HCT116 (cell line): ENCODE measurements around the gene CUX1. TPM values are rescaled to one million over a fixed set of nuclear protein-coding genes. Genes with fewer than 3 reads are reported as not detected.

Experiments
- ATAC-seq: fragments of 200-7000 bp; cut with Tn5 transposase; 2 replicates; pipeline ENCODE4 v1.9.1; 2020; ENCODE audit warnings: mild to moderate bottlenecking, moderate library complexity
- BruUV-seq: library from RNA; stranded (reverse); fragments of 400-500 nt; replicated peaks from 2 replicates; lab custom pipeline; 2021; lab: Mats Ljungman, UMichigan
- CTCF ChIA-PET: fragments of 300-600 bp; sonication (Branson Sonifier 250); formaldehyde crosslinking; loops from one replicate; lab custom pipeline; 2021; ENCODE audit warnings: antibody characterized with exemption; lab: Charles Lee
- POLR2A ChIA-PET: fragments of 300-600, 350-600 bp; sonication (Branson Sonifier 250); formaldehyde crosslinking; loops from one replicate; lab custom pipeline; 2021; ENCODE audit warnings: antibody characterized with exemption; lab: Charles Lee
- RAD21 ChIA-PET, 2 experiments: fragments of 300-600 bp; sonication (Branson Sonifier 250); formaldehyde crosslinking; loops; one replicate each; lab custom pipeline; 2023; ENCODE audit warnings: low total read pairs in 2 of 2; ENCODE audit not compliant: uncharacterized antibody in 2 of 2, unreplicated experiment in 2 of 2, low non-redundant PET in 1 of 2; lab: Charles Lee
- DNase-seq: peaks from one replicate; pipeline ENCODE4 v3.0.0-alpha.2; 2010; ENCODE audit warnings: low read depth, low spot score
- H2AFZ ChIP-seq: fragments of 200-600 bp; shearing (Covaris generic), sonication (generic); 2 replicates; pipeline ENCODE4 v1.6.1; 2017; ENCODE audit warnings: low read depth, mixed run types, mixed read lengths, antibody characterized with exemption, low read length; ENCODE audit not compliant: poor library complexity, severe bottlenecking
- H3K27ac ChIP-seq: 2 replicates; pipeline ENCODE4 v1.5.1; 2012; ENCODE audit warnings: low read depth, low read length
- H3K27me3 ChIP-seq: fragments of 200-600 bp; sonication (generic); 2 replicates; pipeline ENCODE4 v1.6.1; 2016; ENCODE audit warnings: mixed run types, low read length, mixed read lengths; ENCODE audit not compliant: insufficient read depth
- H3K36me3 ChIP-seq, 2 experiments: fragments of 200-500 bp in 1 of 2; fragments of 200-600 bp in 1 of 2; sonication (Bioruptor generic) in 1 of 2; sonication (generic) in 1 of 2; 2 replicates each; pipeline versions ENCODE4 v1.5.1 to v1.6.1; 2014 to 2016; ENCODE audit warnings: low read length in 2 of 2, inconsistent platforms in 1 of 2, mixed read lengths in 1 of 2, mixed run types in 1 of 2; ENCODE audit not compliant: insufficient read depth in 2 of 2, control insufficient read depth in 1 of 2
- H3K4me1 ChIP-seq, 2 experiments: fragments of 200-600 bp in 1 of 2; sonication (generic) in 1 of 2; 2 replicates each; pipeline versions ENCODE4 v1.5.1 to v1.6.1; 2012 to 2017; ENCODE audit warnings: low read length in 2 of 2, inconsistent platforms in 1 of 2, mild to moderate bottlenecking in 1 of 2, mixed read lengths in 1 of 2, mixed run types in 1 of 2, moderate library complexity in 1 of 2; ENCODE audit not compliant: insufficient read depth in 2 of 2, control insufficient read depth in 1 of 2
- H3K4me2 ChIP-seq: fragments of 200-600 bp; sonication (generic); 2 replicates; pipeline ENCODE4 v1.6.1; 2017; ENCODE audit warnings: mixed run types, low read length, mixed read lengths
- H3K4me3 ChIP-seq, 2 experiments: fragments of 200-600 bp in 1 of 2; sonication (generic) in 1 of 2; replicated peaks in 1 of 2; 2 replicates each; pipeline ENCODE4 v1.5.1; 2011 to 2016; ENCODE audit warnings: low read length in 2 of 2, control low read depth in 1 of 2, low read depth in 1 of 2, mild to moderate bottlenecking in 1 of 2, mixed read lengths in 1 of 2, mixed run types in 1 of 2
- H3K79me2 ChIP-seq: fragments of 200-600 bp; sonication (generic); 2 replicates; pipeline ENCODE4 v1.6.1; 2017; ENCODE audit warnings: mild to moderate bottlenecking, mixed run types, low read length, moderate library complexity, mixed read lengths; ENCODE audit not compliant: insufficient read depth
- H3K9ac ChIP-seq: fragments of 200-600 bp; sonication (generic); 2 replicates; pipeline ENCODE4 v1.6.1; 2016; ENCODE audit warnings: low read length, mixed read lengths
- H3K9me2 ChIP-seq: fragments of 200-600 bp; sonication (generic), shearing (Covaris generic); 2 replicates; pipeline ENCODE4 v1.6.1; 2017; ENCODE audit warnings: mixed run types, mild to moderate bottlenecking, moderate library complexity; ENCODE audit not compliant: insufficient read depth
- H3K9me3 ChIP-seq, 2 experiments: fragments of 200-500 bp in 1 of 2; fragments of 200-600 bp in 1 of 2; sonication (Bioruptor generic) in 1 of 2; sonication (generic) in 1 of 2; 2 replicates each; pipeline ENCODE4 v1.6.1; 2014 to 2017; ENCODE audit warnings: low read length in 2 of 2, mixed read lengths in 2 of 2, inconsistent platforms in 1 of 2, low read depth in 1 of 2, mild to moderate bottlenecking in 1 of 2, mixed run types in 1 of 2, moderate library complexity in 1 of 2; ENCODE audit not compliant: control insufficient read depth in 1 of 2, insufficient read depth in 1 of 2
- H4K20me1 ChIP-seq: fragments of 200-600 bp; sonication (generic), shearing (Covaris generic); 2 replicates; pipeline ENCODE4 v1.6.1; 2017; ENCODE audit warnings: mixed run types, mild to moderate bottlenecking, moderate library complexity; ENCODE audit not compliant: insufficient read depth
- CBX3 ChIP-seq: IDR thresholded peaks from 2 replicates; pipeline ENCODE4 v1.6.1; 2012; ENCODE audit warnings: low read depth
- CEBPB ChIP-seq: IDR thresholded peaks from 2 replicates; pipeline ENCODE4 v1.6.1; 2012; ENCODE audit warnings: low read depth
- EGR1 ChIP-seq: IDR thresholded peaks from 2 replicates; pipeline ENCODE4 v1.6.1; 2012; ENCODE audit warnings: low read depth
- ELF1 ChIP-seq: IDR thresholded peaks from 2 replicates; pipeline ENCODE4 v1.6.1; 2012; ENCODE audit warnings: low read depth, borderline replicate concordance
- EZH2 ChIP-seq: fragments of 200-600 bp; sonication (generic); IDR thresholded peaks from 2 replicates; pipeline ENCODE4 v1.6.1; 2017; ENCODE audit warnings: antibody characterized with exemption, mixed run types
- EZH2phosphoT487 ChIP-seq: fragments of 200-600 bp; IDR thresholded peaks from 2 replicates; pipeline ENCODE4 v1.6.1; 2018; ENCODE audit warnings: antibody characterized with exemption, borderline replicate concordance
- FOSL1 ChIP-seq: IDR thresholded peaks from 2 replicates; pipeline ENCODE4 v1.6.1; 2012; ENCODE audit warnings: low read depth
- POLR2A ChIP-seq: IDR thresholded peaks from 2 replicates; pipeline ENCODE4 v1.7.0; 2011; ENCODE audit warnings: borderline replicate concordance; ENCODE audit not compliant: insufficient read depth, insufficient read length; ENCODE audit errors: extremely low read depth
- POLR2AphosphoS5 ChIP-seq: IDR thresholded peaks from 2 replicates; pipeline ENCODE4 v1.6.1; 2011; ENCODE audit warnings: mild to moderate bottlenecking, low read depth, low read length, moderate library complexity
- RAD21 ChIP-seq: IDR thresholded peaks from 2 replicates; pipeline ENCODE4 v1.6.1; 2012; ENCODE audit warnings: low read depth, mild to moderate bottlenecking
- SIN3A ChIP-seq: IDR thresholded peaks from 2 replicates; pipeline ENCODE4 v1.6.1; 2012; ENCODE audit warnings: low read depth
- SP1 ChIP-seq: IDR thresholded peaks from 2 replicates; pipeline ENCODE4 v1.6.1; 2012; ENCODE audit warnings: low read depth
- SRF ChIP-seq: IDR thresholded peaks from 2 replicates; pipeline ENCODE4 v1.6.1; 2012; ENCODE audit warnings: low read depth
- TCF7L2 ChIP-seq: IDR thresholded peaks from 2 replicates; pipeline ENCODE4 v1.7.0; 2011; ENCODE audit warnings: borderline replicate concordance, inconsistent platforms; ENCODE audit not compliant: insufficient read depth, insufficient read length; ENCODE audit errors: extremely low read depth
- ZFX ChIP-seq: fragments of 450-650 bp; IDR thresholded peaks from 2 replicates; pipeline ENCODE4 v1.6.1; 2017
- ZNF274 ChIP-seq: fragments of 200-500 bp; sonication (Bioruptor generic); IDR thresholded peaks from 2 replicates; pipeline ENCODE4 v1.6.1; 2014; ENCODE audit warnings: mild to moderate bottlenecking, low read depth, low read length, inconsistent platforms
- intact Hi-C: fragments of 100-400 bp; cut with micrococcal nuclease; formaldehyde crosslinking; loops from 2 replicates; pipeline ENCODE4 v1.10.0; 2022
- total RNA-seq: library from RNA; stranded (reverse); gene quantifications from one replicate; pipeline ENCODE4 v1.2.1, GENCODE V29; 2021; ENCODE audit not compliant: unreplicated experiment
- TF ChIP-seq, protein P1 (sequence below): IDR thresholded peaks from 2 replicates; pipeline ENCODE4 v1.6.1; 2011; ENCODE audit warnings: mild to moderate bottlenecking, low read length, moderate library complexity; ENCODE audit not compliant: insufficient replicate concordance; ENCODE audit errors: extremely low read depth
- TF ChIP-seq, protein P2 (sequence below): IDR thresholded peaks from 2 replicates; pipeline ENCODE4 v1.6.1; 2012; ENCODE audit warnings: low read depth
- TF ChIP-seq, protein P3 (sequence below): IDR thresholded peaks from 2 replicates; pipeline ENCODE4 v1.6.1; 2012
- TF ChIP-seq, protein P4 (sequence below), 3 experiments: fragments of 200-600 bp in 1 of 3; sonication (generic) in 1 of 3; IDR thresholded peaks in 2 of 3; conservative IDR thresholded peaks in 1 of 3; 2 replicates each; pipeline ENCODE4 v1.5.1; 2012 to 2017; ENCODE audit warnings: low read depth in 2 of 3, low read length in 2 of 3, antibody characterized with exemption in 1 of 3, borderline replicate concordance in 1 of 3, control low read depth in 1 of 3, mild to moderate bottlenecking in 1 of 3, mixed read lengths in 1 of 3, mixed run types in 1 of 3, moderate library complexity in 1 of 3; ENCODE audit not compliant: insufficient read depth in 1 of 3

CUX1 gene
- total RNA-seq, 1 experiment from 2014 or later, result 68.9 TPM

DNA sequence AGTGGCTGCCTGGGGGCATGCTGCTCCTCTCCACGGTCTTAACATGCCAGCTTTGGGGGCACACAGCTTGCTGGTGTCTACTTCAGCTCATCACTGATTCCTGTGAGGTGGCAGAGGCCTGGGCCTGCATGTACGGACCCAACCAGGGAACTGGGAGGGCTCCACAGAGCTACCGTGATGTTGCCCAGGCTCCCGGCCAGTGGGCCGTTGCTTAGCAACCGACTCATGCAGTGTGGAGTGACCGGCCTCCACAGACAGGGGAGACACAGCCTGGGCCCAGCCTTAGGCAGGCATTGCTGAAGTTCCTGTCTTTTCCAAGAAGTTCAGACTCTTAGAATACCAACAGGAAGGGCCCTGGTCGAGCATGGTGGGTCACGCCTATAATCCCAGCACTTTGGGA, 443.4 kb downstream of the CUX1 start:
- Histone ChIP-seq H3K36me3 (no peaks in the 10 kb centered on the region), H3K27ac (no peak overlapping the region), H3K9ac (no peak overlapping the region), H4K20me1 (no peaks in the 10 kb centered on the region), H3K79me2 (no peaks in the 10 kb centered on the region), H3K4me1 (no peaks in the 10 kb centered on the region), H3K4me3 (no peak overlapping the region), H3K9me2 (no peaks in the 10 kb centered on the region), H3K4me2 (no peak overlapping the region), H3K27me3 (no peaks in the 10 kb centered on the region), H2AFZ (no peak overlapping the region), H3K9me3 (no peaks in the 10 kb centered on the region)
- ChIA-PET CTCF (no interaction called here), POLR2A (no interaction called here), RAD21 (no interaction called here)
- no peak for ATAC-seq
- BruUV-seq, result no TSS peak
- no peak for DNase-seq
- intact Hi-C loops, result no loop called here
- TF ChIP-seq SIN3A (no peak), TCF7L2 (no peak), CBX3 (no peak), ELF1 (no peak), CEBPB (no peak), SP1 (no peak), ZNF274 (no peak), EGR1 (no peak), POLR2A (no peak), RAD21 (no peak), FOSL1 (no peak), SRF (no peak), ZFX (no peak), EZH2 (no peak), EZH2phosphoT487 (no peak), POLR2AphosphoS5 (no peak)
- TF ChIP-seq, protein P1, sequence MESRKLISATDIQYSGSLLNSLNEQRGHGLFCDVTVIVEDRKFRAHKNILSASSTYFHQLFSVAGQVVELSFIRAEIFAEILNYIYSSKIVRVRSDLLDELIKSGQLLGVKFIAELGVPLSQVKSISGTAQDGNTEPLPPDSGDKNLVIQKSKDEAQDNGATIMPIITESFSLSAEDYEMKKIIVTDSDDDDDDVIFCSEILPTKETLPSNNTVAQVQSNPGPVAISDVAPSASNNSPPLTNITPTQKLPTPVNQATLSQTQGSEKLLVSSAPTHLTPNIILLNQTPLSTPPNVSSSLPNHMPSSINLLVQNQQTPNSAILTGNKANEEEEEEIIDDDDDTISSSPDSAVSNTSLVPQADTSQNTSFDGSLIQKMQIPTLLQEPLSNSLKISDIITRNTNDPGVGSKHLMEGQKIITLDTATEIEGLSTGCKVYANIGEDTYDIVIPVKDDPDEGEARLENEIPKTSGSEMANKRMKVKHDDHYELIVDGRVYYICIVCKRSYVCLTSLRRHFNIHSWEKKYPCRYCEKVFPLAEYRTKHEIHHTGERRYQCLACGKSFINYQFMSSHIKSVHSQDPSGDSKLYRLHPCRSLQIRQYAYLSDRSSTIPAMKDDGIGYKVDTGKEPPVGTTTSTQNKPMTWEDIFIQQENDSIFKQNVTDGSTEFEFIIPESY, result no peak
- TF ChIP-seq, protein P2, sequence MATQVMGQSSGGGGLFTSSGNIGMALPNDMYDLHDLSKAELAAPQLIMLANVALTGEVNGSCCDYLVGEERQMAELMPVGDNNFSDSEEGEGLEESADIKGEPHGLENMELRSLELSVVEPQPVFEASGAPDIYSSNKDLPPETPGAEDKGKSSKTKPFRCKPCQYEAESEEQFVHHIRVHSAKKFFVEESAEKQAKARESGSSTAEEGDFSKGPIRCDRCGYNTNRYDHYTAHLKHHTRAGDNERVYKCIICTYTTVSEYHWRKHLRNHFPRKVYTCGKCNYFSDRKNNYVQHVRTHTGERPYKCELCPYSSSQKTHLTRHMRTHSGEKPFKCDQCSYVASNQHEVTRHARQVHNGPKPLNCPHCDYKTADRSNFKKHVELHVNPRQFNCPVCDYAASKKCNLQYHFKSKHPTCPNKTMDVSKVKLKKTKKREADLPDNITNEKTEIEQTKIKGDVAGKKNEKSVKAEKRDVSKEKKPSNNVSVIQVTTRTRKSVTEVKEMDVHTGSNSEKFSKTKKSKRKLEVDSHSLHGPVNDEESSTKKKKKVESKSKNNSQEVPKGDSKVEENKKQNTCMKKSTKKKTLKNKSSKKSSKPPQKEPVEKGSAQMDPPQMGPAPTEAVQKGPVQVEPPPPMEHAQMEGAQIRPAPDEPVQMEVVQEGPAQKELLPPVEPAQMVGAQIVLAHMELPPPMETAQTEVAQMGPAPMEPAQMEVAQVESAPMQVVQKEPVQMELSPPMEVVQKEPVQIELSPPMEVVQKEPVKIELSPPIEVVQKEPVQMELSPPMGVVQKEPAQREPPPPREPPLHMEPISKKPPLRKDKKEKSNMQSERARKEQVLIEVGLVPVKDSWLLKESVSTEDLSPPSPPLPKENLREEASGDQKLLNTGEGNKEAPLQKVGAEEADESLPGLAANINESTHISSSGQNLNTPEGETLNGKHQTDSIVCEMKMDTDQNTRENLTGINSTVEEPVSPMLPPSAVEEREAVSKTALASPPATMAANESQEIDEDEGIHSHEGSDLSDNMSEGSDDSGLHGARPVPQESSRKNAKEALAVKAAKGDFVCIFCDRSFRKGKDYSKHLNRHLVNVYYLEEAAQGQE, result no peak
- TF ChIP-seq, protein P3, sequence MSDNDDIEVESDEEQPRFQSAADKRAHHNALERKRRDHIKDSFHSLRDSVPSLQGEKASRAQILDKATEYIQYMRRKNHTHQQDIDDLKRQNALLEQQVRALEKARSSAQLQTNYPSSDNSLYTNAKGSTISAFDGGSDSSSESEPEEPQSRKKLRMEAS, result no peak
- TF ChIP-seq, protein P4, sequence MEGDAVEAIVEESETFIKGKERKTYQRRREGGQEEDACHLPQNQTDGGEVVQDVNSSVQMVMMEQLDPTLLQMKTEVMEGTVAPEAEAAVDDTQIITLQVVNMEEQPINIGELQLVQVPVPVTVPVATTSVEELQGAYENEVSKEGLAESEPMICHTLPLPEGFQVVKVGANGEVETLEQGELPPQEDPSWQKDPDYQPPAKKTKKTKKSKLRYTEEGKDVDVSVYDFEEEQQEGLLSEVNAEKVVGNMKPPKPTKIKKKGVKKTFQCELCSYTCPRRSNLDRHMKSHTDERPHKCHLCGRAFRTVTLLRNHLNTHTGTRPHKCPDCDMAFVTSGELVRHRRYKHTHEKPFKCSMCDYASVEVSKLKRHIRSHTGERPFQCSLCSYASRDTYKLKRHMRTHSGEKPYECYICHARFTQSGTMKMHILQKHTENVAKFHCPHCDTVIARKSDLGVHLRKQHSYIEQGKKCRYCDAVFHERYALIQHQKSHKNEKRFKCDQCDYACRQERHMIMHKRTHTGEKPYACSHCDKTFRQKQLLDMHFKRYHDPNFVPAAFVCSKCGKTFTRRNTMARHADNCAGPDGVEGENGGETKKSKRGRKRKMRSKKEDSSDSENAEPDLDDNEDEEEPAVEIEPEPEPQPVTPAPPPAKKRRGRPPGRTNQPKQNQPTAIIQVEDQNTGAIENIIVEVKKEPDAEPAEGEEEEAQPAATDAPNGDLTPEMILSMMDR (IDR thresholded peaks at IDR 0.05 in 2 of 3, conservative IDR thresholded peaks at IDR 0.05 in 1 of 3; ENCODE audit: borderline replicate concordance in 1 of 3, insufficient read depth in 1 of 3, low read depth in 2 of 3, low read length in 2 of 3), result no peak
